HL-60 (cell line): ENCODE data around the gene TGFBI.

Experiments
- DNase-seq, 2 experiments: peaks; one replicate each; pipeline ENCODE4 v3.0.0-alpha.2; 2010 to 2020; ENCODE audit warnings: low read depth in 1 of 2, low spot score in 1 of 2
- H3K27ac ChIP-seq: fragments of 250-450 bp; sonication (Bioruptor Pico); replicated peaks from 2 replicates; pipeline ENCODE4 v1.5.1; 2020; ENCODE audit warnings: mild to moderate bottlenecking, moderate library complexity
- H3K27me3 ChIP-seq: fragments of 250-450 bp; sonication (Bioruptor Pico); 2 replicates; pipeline ENCODE4 v1.5.1; 2021; ENCODE audit warnings: mild to moderate bottlenecking, moderate library complexity; ENCODE audit not compliant: insufficient read depth, poor library complexity, severe bottlenecking
- H3K4me3 ChIP-seq: replicated peaks from 2 replicates; pipeline ENCODE4 v1.5.1; 2011; ENCODE audit warnings: mild to moderate bottlenecking, control low read depth, low read length; ENCODE audit not compliant: insufficient read depth
- CTCF ChIP-seq: IDR thresholded peaks from one replicate; pipeline ENCODE4 v1.5.1; 2011; ENCODE audit warnings: low read length, control low read depth, inconsistent platforms; ENCODE audit not compliant: insufficient read depth
- GABPA ChIP-seq: IDR thresholded peaks from 2 replicates; pipeline ENCODE4 v1.6.1; 2012; ENCODE audit warnings: low read depth
- POLR2AphosphoS5 ChIP-seq: IDR thresholded peaks from 2 replicates; pipeline ENCODE4 v1.6.1; 2012; ENCODE audit warnings: low read depth
- SPI1 ChIP-seq: IDR thresholded peaks from 2 replicates; pipeline ENCODE4 v1.6.1; 2012; ENCODE audit warnings: low read depth, mild to moderate bottlenecking, borderline replicate concordance
- TF ChIP-seq, protein P1 (sequence below): IDR thresholded peaks from 2 replicates; pipeline ENCODE4 v1.6.1; 2012; ENCODE audit warnings: low read depth; ENCODE audit not compliant: insufficient replicate concordance

TGFBI gene

GRCh38 chr5:136080483-136081216 is 51.9 kb downstream of the TGFBI start:
- no peak overlapping the region for H3K27ac ChIP-seq
- TF ChIP-seq SPI1, result no peak
- TF ChIP-seq CTCF, result no peak
- TF ChIP-seq, protein P1, sequence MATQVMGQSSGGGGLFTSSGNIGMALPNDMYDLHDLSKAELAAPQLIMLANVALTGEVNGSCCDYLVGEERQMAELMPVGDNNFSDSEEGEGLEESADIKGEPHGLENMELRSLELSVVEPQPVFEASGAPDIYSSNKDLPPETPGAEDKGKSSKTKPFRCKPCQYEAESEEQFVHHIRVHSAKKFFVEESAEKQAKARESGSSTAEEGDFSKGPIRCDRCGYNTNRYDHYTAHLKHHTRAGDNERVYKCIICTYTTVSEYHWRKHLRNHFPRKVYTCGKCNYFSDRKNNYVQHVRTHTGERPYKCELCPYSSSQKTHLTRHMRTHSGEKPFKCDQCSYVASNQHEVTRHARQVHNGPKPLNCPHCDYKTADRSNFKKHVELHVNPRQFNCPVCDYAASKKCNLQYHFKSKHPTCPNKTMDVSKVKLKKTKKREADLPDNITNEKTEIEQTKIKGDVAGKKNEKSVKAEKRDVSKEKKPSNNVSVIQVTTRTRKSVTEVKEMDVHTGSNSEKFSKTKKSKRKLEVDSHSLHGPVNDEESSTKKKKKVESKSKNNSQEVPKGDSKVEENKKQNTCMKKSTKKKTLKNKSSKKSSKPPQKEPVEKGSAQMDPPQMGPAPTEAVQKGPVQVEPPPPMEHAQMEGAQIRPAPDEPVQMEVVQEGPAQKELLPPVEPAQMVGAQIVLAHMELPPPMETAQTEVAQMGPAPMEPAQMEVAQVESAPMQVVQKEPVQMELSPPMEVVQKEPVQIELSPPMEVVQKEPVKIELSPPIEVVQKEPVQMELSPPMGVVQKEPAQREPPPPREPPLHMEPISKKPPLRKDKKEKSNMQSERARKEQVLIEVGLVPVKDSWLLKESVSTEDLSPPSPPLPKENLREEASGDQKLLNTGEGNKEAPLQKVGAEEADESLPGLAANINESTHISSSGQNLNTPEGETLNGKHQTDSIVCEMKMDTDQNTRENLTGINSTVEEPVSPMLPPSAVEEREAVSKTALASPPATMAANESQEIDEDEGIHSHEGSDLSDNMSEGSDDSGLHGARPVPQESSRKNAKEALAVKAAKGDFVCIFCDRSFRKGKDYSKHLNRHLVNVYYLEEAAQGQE, result no peak
- no peak for TF ChIP-seq POLR2AphosphoS5
- no peak for TF ChIP-seq GABPA
- no peak for DNase-seq
- H3K27me3 ChIP-seq, result no peaks in the 10 kb centered on the region
- no peak overlapping the region for H3K4me3 ChIP-seq

- no peaks in the 10 kb centered on the region for H3K27me3 ChIP-seq
- no peak for DNase-seq
- no peak for TF ChIP-seq POLR2AphosphoS5
- TF ChIP-seq SPI1, result no peak
- TF ChIP-seq, protein P1, result no peak
- TF ChIP-seq GABPA, result no peak
- no peak for TF ChIP-seq CTCF
- H3K27ac ChIP-seq, result no peak overlapping the region
- H3K4me3 ChIP-seq, result no peak overlapping the region
These were observed 52.4 kb downstream of the TGFBI start for GRCh38 chr5:136081217-136081591.

DNA sequence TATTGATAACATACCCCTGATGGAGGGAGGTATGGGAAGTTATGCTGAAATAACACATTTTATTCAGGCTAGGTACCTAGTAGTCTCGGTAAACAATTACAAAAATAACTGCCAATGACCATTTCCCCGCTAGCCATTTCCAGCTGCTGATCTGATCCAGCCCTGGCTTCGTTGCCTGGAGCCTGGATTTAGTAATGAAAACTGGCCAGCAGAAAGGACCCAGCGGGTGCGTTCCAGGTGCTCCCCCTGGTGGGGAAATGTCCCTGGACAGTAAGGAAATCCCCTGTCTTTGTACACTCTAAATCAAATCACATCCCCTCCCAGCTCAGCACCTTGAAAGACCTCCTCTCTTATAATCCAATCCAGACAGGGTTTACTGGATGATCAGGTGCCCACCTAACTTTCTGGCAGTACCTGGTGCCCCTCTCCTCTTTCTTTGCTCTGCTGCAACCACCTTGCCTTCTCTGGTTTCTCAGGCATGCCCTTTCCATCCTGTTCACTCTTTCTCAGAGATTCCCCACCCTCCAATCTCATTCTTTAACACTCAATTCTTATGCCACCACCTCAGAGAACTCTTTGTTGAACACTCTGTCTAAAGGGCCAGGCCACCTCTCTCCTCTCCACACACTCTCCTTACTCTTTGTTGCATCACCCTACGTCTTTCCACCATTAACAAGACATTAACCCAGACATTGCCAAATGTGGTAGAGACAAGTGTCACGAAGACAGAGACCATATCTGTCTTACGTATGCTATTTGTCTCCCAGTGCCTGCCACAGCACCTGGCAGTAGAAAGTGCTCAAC is 53.8 kb downstream of the TGFBI start:
- H3K4me3 ChIP-seq, result no peak overlapping the region
- TF ChIP-seq, protein P1, result no peak
- no peak for TF ChIP-seq CTCF
- no peak for TF ChIP-seq SPI1
- no peak for TF ChIP-seq GABPA
- no peak for TF ChIP-seq POLR2AphosphoS5
- no peak overlapping the region for H3K27ac ChIP-seq
- no peaks in the 10 kb centered on the region for H3K27me3 ChIP-seq
- DNase-seq, result peak in 1 of 2 experiments; percentile 17
